HepG2 (cell line): ENCODE data around the gene PLK4. TPM values are rescaled to one million over a fixed set of nuclear protein-coding genes. Genes with fewer than 3 reads are reported as not detected.

ENCODE experiments used
- ATAC-seq: fragments of 200-7000 bp; cut with Tn5 transposase; 3 replicates; pipeline ENCODE4 v1.9.1; 2020; ENCODE audit warnings: mild to moderate bottlenecking, moderate library complexity
- Bru-seq: library from RNA; stranded (reverse); fragments of 400-500 nt; gene quantifications from one replicate; lab custom pipeline; 2021; lab: Mats Ljungman, UMichigan
- BruChase-seq, 2 experiments: library from RNA; stranded (reverse); fragments of 400-500 nt; gene quantifications; one replicate each; lab custom pipeline; 2021; lab: Mats Ljungman, UMichigan
- BruUV-seq: library from RNA; stranded (reverse); fragments of 400-500 nt; replicated peaks from 2 replicates; lab custom pipeline; 2021; lab: Mats Ljungman, UMichigan
- CTCF ChIA-PET: fragments of 300-600 bp; formaldehyde crosslinking; extraction: SDS; loops from one replicate; lab custom pipeline; 2021; ENCODE audit warnings: low total read pairs, inconsistent platforms, low intra/inter-chr PET ratio; lab: Yijun Ruan, JAX
- POLR2A ChIA-PET: fragments of 350-600 bp; sonication (Branson Sonifier 250); formaldehyde crosslinking; loops from one replicate; lab custom pipeline; 2020; ENCODE audit warnings: antibody characterized with exemption, inconsistent platforms; lab: Yijun Ruan, JAX
- DNase-seq: peaks from one replicate; pipeline ENCODE4 v3.0.0-alpha.2; 2015; ENCODE audit warnings: low spot score
- FAIRE-seq: peaks from 3 replicates; lab custom pipeline; 2011; peaks lifted over from hg19 to GRCh38; lab: Jason Lieb, UNC
- H2AFZ ChIP-seq: one replicate; pipeline ENCODE4 v1.6.1; 2011; ENCODE audit warnings: low read length, inconsistent platforms
- H3K27ac ChIP-seq: fragments of 300-600 bp; 3 replicates; pipeline ENCODE4 v1.8.0; 2011; ENCODE audit warnings: mixed run types, mild to moderate bottlenecking, mixed read lengths, low read length, inconsistent platforms; ENCODE audit not compliant: insufficient read depth; ENCODE audit errors: extremely low read length
- H3K27me3 ChIP-seq, 2 experiments: fragments of 200-600 bp in 1 of 2; 2 replicates in 1 of 2; 3 replicates in 1 of 2; pipeline versions ENCODE4 v1.6.0 to v1.8.0; 2011; ENCODE audit warnings: low read length in 2 of 2, mild to moderate bottlenecking in 2 of 2, moderate library complexity in 2 of 2, inconsistent platforms in 1 of 2; ENCODE audit not compliant: insufficient read depth in 2 of 2, control insufficient read depth in 1 of 2
- H3K36me3 ChIP-seq, 2 experiments: fragments of 200-600 bp in 1 of 2; replicated peaks in 1 of 2; 2 replicates in 1 of 2; 3 replicates in 1 of 2; pipeline versions ENCODE4 v1.5.1 to v1.8.0; 2011; ENCODE audit warnings: low read length in 2 of 2, inconsistent platforms in 1 of 2; ENCODE audit not compliant: insufficient read depth in 2 of 2, control insufficient read depth in 1 of 2
- H3K4me1 ChIP-seq: 2 replicates; pipeline ENCODE4 v1.5.1; 2012; ENCODE audit warnings: low read length, inconsistent platforms; ENCODE audit not compliant: insufficient read depth
- H3K4me2 ChIP-seq: 2 replicates; pipeline ENCODE4 v1.6.0; 2011; ENCODE audit warnings: low read depth, low read length, inconsistent platforms
- H3K4me3 ChIP-seq, 3 experiments: fragments of 200-600 bp in 1 of 3; sonication (generic), shearing (Covaris generic) in 1 of 3; replicated peaks in 1 of 3; 2 replicates each; pipeline ENCODE4 v1.5.1; 2011 to 2016; ENCODE audit warnings: low read length in 3 of 3, inconsistent platforms in 2 of 3, low read depth in 2 of 3, mild to moderate bottlenecking in 2 of 3, control low read depth in 1 of 3, mixed read lengths in 1 of 3; ENCODE audit not compliant: insufficient read depth in 1 of 3
- H3K79me2 ChIP-seq: one replicate; pipeline ENCODE4 v1.6.1; 2011; ENCODE audit warnings: low read length, inconsistent platforms; ENCODE audit not compliant: insufficient read depth
- H3K9ac ChIP-seq: 2 replicates; pipeline ENCODE4 v1.6.0; 2011; ENCODE audit warnings: mild to moderate bottlenecking, low read depth, low read length, inconsistent platforms; ENCODE audit not compliant: insufficient read depth
- H3K9me3 ChIP-seq: 2 replicates; pipeline ENCODE4 v1.5.1; 2012; ENCODE audit warnings: mild to moderate bottlenecking, low read length
- H4K20me1 ChIP-seq: 2 replicates; pipeline ENCODE4 v1.6.0; 2011; ENCODE audit warnings: inconsistent platforms, mild to moderate bottlenecking, low read length, moderate library complexity; ENCODE audit not compliant: insufficient read depth
- ETV5 ChIP-seq: IDR thresholded peaks from 2 replicates; pipeline ENCODE4 v1.6.1; 2018; ENCODE audit warnings: missing biosample characterization, missing genetic modification reagents, inconsistent platforms, borderline replicate concordance
- GRHL1 ChIP-seq: sonication (generic); formaldehyde crosslinking; conservative IDR thresholded peaks from 2 replicates; pipeline ENCODE4 v1.8.0; 2022; ENCODE audit warnings: missing genetic modification reagents
- LBX2 ChIP-seq: sonication (generic); formaldehyde crosslinking; IDR thresholded peaks from 2 replicates; pipeline ENCODE4 v1.5.0; 2020; ENCODE audit warnings: missing genetic modification reagents, mild to moderate bottlenecking, borderline replicate concordance
- MAZ ChIP-seq, 2 experiments: sonication (generic) in 1 of 2; formaldehyde crosslinking in 1 of 2; IDR thresholded peaks; 2 replicates each; pipeline versions ENCODE4 v1.5.0 to v1.6.1; 2012 to 2020; ENCODE audit warnings: low read depth in 2 of 2, mild to moderate bottlenecking in 2 of 2, borderline replicate concordance in 1 of 2, improper control_type of control experiment in 1 of 2, low read length in 1 of 2, missing genetic modification reagents in 1 of 2, moderate library complexity in 1 of 2
- NONO ChIP-seq, 2 experiments: fragments of 450-650 bp in 1 of 2; sonication (generic) in 1 of 2; formaldehyde crosslinking in 1 of 2; IDR thresholded peaks in 1 of 2; conservative IDR thresholded peaks in 1 of 2; 2 replicates each; pipeline versions ENCODE4 v1.6.1 to v1.8.0; 2017 to 2022; ENCODE audit warnings: mild to moderate bottlenecking in 1 of 2, missing genetic modification reagents in 1 of 2, moderate library complexity in 1 of 2
- NR2F6 ChIP-seq, 2 experiments: IDR thresholded peaks; 2 replicates each; pipeline ENCODE4 v1.6.1; 2016; ENCODE audit warnings: antibody characterized with exemption in 1 of 2, mild to moderate bottlenecking in 1 of 2
- ZBTB3 ChIP-seq: sonication (generic); formaldehyde crosslinking; IDR thresholded peaks from 2 replicates; pipeline ENCODE4 v1.4.0; 2020; ENCODE audit warnings: low read depth, mild to moderate bottlenecking, moderate library complexity, missing genetic modification reagents, borderline replicate concordance
- ZNF12 ChIP-seq: sonication (generic); formaldehyde crosslinking; IDR thresholded peaks from 2 replicates; pipeline ENCODE4 v1.5.0; 2020; ENCODE audit warnings: missing genetic modification reagents
- ZNF484 ChIP-seq: sonication (generic); formaldehyde crosslinking; IDR thresholded peaks from 2 replicates; pipeline ENCODE4 v1.5.1; 2020; ENCODE audit warnings: mild to moderate bottlenecking, low read depth, missing genetic modification reagents, borderline replicate concordance
- ZNF552 ChIP-seq: sonication (generic); formaldehyde crosslinking; IDR thresholded peaks from 2 replicates; pipeline ENCODE4 v1.9.0; 2022; ENCODE audit warnings: missing genetic modification reagents, mild to moderate bottlenecking, borderline replicate concordance
- ZNF563 ChIP-seq: sonication (generic); formaldehyde crosslinking; IDR thresholded peaks from 2 replicates; pipeline ENCODE4 v1.8.0; 2022; ENCODE audit warnings: mild to moderate bottlenecking, moderate library complexity, missing genetic modification reagents
- ZNF782 ChIP-seq: sonication (generic); formaldehyde crosslinking; IDR thresholded peaks from 2 replicates; pipeline ENCODE4 v1.4.0; 2020; ENCODE audit warnings: missing genetic modification reagents, mild to moderate bottlenecking, borderline replicate concordance
- WGBS: methylation state at CpG from one replicate; pipeline ENCODE4 v1.1.6; 2017; ENCODE audit warnings: low lambda C conversion rate; 5-methylcytosine and 5-hydroxymethylcytosine counted together
- in situ Hi-C: cut with HindIII; loops from 2 replicates; pipeline ENCODE4 v1.10.0; 2017; ENCODE audit warnings: low pct_unique_long_range_greater_than_20kb; ENCODE audit not compliant: extremely low pct_ligation_motif_present
- intact Hi-C: fragments of 100-400 bp; cut with micrococcal nuclease; formaldehyde crosslinking; loops from one replicate; pipeline ENCODE4 v1.10.0; 2022; ENCODE audit not compliant: unreplicated experiment
- long read RNA-seq, 2 experiments: library from RNA in 1 of 2; library from polyadenylated mRNA in 1 of 2; stranded (forward) in 1 of 2; unstranded in 1 of 2; transcript quantifications; one replicate each; pipeline ENCODE4 v2.0.0, GENCODE V29; 2019 to 2022
- polyA minus RNA-seq, 3 experiments: library from RNA; depleted of rRNA, polyadenylated mRNA; stranded (reverse); fragments of >200 nt; gene quantifications; 2 replicates each; pipeline ENCODE4 v1.2.3, GENCODE V29; 2011; ENCODE audit warnings: low replicate concordance in 1 of 3
- polyA plus RNA-seq, 8 experiments: library from polyadenylated mRNA; depleted of rRNA in 3 of 8; stranded (reverse) in 7 of 8; unstranded in 1 of 8; fragments of >200 nt; fragmentation: Illumina TruSeq in 4 of 8; extraction: Trizol in 4 of 8; gene quantifications; 2 replicates each; pipeline versions ENCODE4 v1.2.1 to v1.2.3, GENCODE V29; 2011 to 2016; ENCODE audit warnings: low read depth in 4 of 8, missing spikeins in 1 of 8, mixed read lengths in 1 of 8; ENCODE audit not compliant: insufficient read depth in 1 of 8
- total RNA-seq, 5 experiments: library from RNA; depleted of rRNA; stranded (reverse); fragments of >200 nt; fragmentation: Illumina TruSeq; extraction: Trizol; gene quantifications; 2 replicates each; pipeline ENCODE4 v1.2.3, GENCODE V29; 2016; ENCODE audit warnings: low read depth in 1 of 5

The PLK4 gene
- 46.1 and 52.4 TPM in 2 replicates for total RNA-seq (2016; rRNA removed; fragmentation: Illumina TruSeq; extraction: Trizol)
- 4.0 and 4.8 TPM in 2 replicates for total RNA-seq (2016; cell fraction: cytosol; rRNA removed; fragmentation: Illumina TruSeq; extraction: Trizol; ENCODE audit: low read depth)
- total RNA-seq (2016; cell fraction: insoluble cytoplasmic fraction; rRNA removed; fragmentation: Illumina TruSeq; extraction: Trizol) = 37.2 and 43.6 TPM in 2 replicates
- 22.0 and 25.6 TPM in 2 replicates for total RNA-seq (2016; cell fraction: membrane; rRNA removed; fragmentation: Illumina TruSeq; extraction: Trizol)
- 58.1 and 65.6 TPM in 2 replicates for total RNA-seq (2016; cell fraction: nucleus; rRNA removed; fragmentation: Illumina TruSeq; extraction: Trizol)
- 11.1 and 22.4 TPM in 2 replicates for polyA plus RNA-seq (2011; rRNA removed)
- 4.5 and 5.7 TPM in 2 replicates for polyA plus RNA-seq (2011; cell fraction: cytosol; rRNA removed)
- polyA plus RNA-seq (2011; cell fraction: nucleus; rRNA removed) = 23.7 and 34.7 TPM in 2 replicates
- polyA plus RNA-seq (2012) = 6.6 and 14.8 TPM in 2 replicates
- 2.2 and 2.5 TPM in 2 replicates for polyA plus RNA-seq (2016; cell fraction: cytosol; fragmentation: Illumina TruSeq; extraction: Trizol; ENCODE audit: low read depth)
- polyA plus RNA-seq (2016; cell fraction: insoluble cytoplasmic fraction; fragmentation: Illumina TruSeq; extraction: Trizol; ENCODE audit: low read depth) = 37.8 and 41.1 TPM in 2 replicates
- polyA plus RNA-seq (2016; cell fraction: membrane; fragmentation: Illumina TruSeq; extraction: Trizol; ENCODE audit: low read depth) = 11.1 and 12.0 TPM in 2 replicates
- 85.5 and 93.8 TPM in 2 replicates for polyA plus RNA-seq (2016; cell fraction: nucleus; fragmentation: Illumina TruSeq; extraction: Trizol; ENCODE audit: insufficient read depth, low read depth)
- 10.6 and 11.4 TPM in 2 replicates for polyA minus RNA-seq (2011; rRNA and poly(A)+ RNA removed; ENCODE audit: low replicate concordance)
- polyA minus RNA-seq (2011; cell fraction: cytosol; rRNA and poly(A)+ RNA removed) = 5.3 and 6.0 TPM in 2 replicates
- polyA minus RNA-seq (2011; cell fraction: nucleus; rRNA and poly(A)+ RNA removed) = 35.3 and 46.9 TPM in 2 replicates
- percentile 75 among the genes with signal in this experiment for Bru-seq, nascent RNA
- percentile 84 among the genes with signal in this experiment for BruChase-seq, experiment 1, labeled RNA remaining after a 6-hour chase
- percentile 86 among the genes with signal in this experiment for BruChase-seq, experiment 2, labeled RNA remaining after a 2-hour chase
- long read RNA-seq, experiment 1, partial matches to known transcripts = 6 of 10 reads
- long read RNA-seq, experiment 1, other reads (novel, unspliced or antisense) = 1 of 10 reads
- long read RNA-seq, experiment 2, partial matches to known transcripts = 3 of 8 reads
- long read RNA-seq, experiment 2, other reads (novel, unspliced or antisense) = 3 of 8 reads

DNA sequence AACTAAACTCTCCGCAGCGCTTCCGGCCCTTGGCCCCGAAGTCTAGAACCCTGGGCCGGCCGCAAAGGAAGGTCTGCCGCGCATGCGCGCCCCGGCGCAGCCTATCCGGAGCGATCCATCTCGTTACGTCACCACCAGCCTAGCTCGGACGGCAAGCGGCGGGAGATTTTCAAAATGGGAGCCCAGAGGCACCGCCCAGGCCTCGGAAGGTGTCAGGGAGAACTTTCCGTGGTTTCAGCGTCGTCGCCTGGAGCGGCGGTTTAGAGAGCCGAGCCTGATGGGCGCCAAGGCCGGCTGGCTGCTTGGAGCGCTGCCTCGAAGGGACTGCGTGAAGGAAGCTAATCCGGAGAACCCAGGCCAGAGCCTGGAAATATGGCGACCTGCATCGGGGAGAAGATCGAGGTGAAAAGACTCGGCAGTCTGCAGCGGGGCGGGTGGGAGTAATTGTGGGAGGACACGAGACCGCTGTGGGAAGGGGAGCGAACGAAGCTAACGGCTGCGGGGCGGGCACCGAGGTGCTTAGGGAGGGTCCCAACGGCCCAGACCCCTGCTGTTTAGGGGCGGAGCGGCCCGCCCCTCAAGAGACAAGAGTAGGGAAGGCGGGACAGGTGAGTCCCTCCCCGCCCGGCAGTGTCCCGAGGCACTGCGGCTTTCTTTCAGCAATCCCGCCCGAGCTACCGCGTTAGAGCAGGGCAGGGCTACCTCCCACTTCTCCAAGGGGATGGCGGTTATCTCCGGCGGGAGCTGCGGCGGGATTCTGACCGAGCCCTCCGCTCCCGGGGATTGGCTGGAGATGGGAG is at the start of gene PLK4:
Gene PLK4 (plus strand): TSS at position 131 of the 800 bp plus-strand sequence. CDS start 242 bp downstream, at position 373.
- no peaks in the 10 kb centered on the region for H3K9me3 ChIP-seq
- peaks cover 2 to 5% of the 10 kb centered on the region in 2 experiments; a peak in 2 of 5 replicates for H3K36me3 ChIP-seq
- WGBS = 1% methylated on average over 27 of the region's 70 CpGs
- peak; percentile 95 for ATAC-seq
- H4K20me1 ChIP-seq = no peaks in the 10 kb centered on the region
- peak within 1 kb of the TSS; percentile 92 for H2AFZ ChIP-seq
- in situ Hi-C loops = no loop called here
- H3K79me2 ChIP-seq = peaks cover 15% of the 10 kb centered on the region
- intact Hi-C loops = loop anchor here (1.0 to 10.0 kb wide), 3 partner anchors 84 to 184 kb away; partner anchors contain the start of genes ABHD18, HSPA4L and MFSD8
- peaks cover 22% of the 10 kb centered on the region for H3K4me1 ChIP-seq
- no peaks in the 10 kb centered on the region for H3K27me3 ChIP-seq
- FAIRE-seq = peak; percentile 53
- ChIA-PET POLR2A (interaction anchor here (1.0 to 1.7 kb wide), 5 partner anchors 10 to 180 kb away, joined by 3 to 15 read pairs (median 5); partner anchors contain the start of genes ABHD18, LARP1B and MFSD8), CTCF (no interaction called here)
- H3K4me3 ChIP-seq = peak within 1 kb of the TSS; percentile 75 to 92 (median 90)
- peak within 1 kb of the TSS; percentile 88 for H3K9ac ChIP-seq
- peak; percentile 91 for DNase-seq
- H3K27ac ChIP-seq = peak within 1 kb of the TSS; percentile 86
- BruUV-seq = TSS peak; percentile 62
- H3K4me2 ChIP-seq = peak within 1 kb of the TSS; percentile 83
- TF ChIP-seq ZBTB3 (CRISPR knock-in tag) (no peak), ETV5 (CRISPR knock-in tag) (peak; percentile 89), LBX2 (CRISPR knock-in tag) (peak; percentile 51; the same call in 1 of the 2 replicates), GRHL1 (no peak), ZNF782 (CRISPR knock-in tag) (peak; percentile 34; the same call in 1 of the 2 replicates), ZNF12 (peak; percentile 19; the same call in 1 of the 2 replicates), ZNF563 (CRISPR knock-in tag) (peak; percentile 72; the same call in 1 of the 2 replicates), NR2F6 (IDR thresholded peaks at IDR 0.05) (no peak), NR2F6 (CRISPR knock-in tag; IDR thresholded peaks at IDR 0.05) (peak; percentile 3; the same call in 1 of the 2 replicates), ZNF552 (CRISPR knock-in tag) (no peak), MAZ (IDR thresholded peaks at IDR 0.05; ENCODE audit: borderline replicate concordance, low read depth, low read length) (no peak), MAZ (CRISPR knock-in tag; IDR thresholded peaks at IDR 0.05; ENCODE audit: low read depth) (peak; percentile 61; the same call in 1 of the 2 replicates), NONO (IDR thresholded peaks at IDR 0.05) (no peak), NONO (CRISPR knock-in tag; conservative IDR thresholded peaks at IDR 0.05) (0 out of 2 replicates have a peak, but pooled peaks have one; percentile 49), ZNF484 (CRISPR knock-in tag) (no peak)
